Mucosa of stomach (tissue), 1 donor: Measurements from ENCODE around the gene IMMP2L.
"Not testable (repeated sequence)": the region's sequence is repeated elsewhere in the genome, so short reads cannot be mapped to it uniquely, and the experiment has no call there.

ENCODE experiments used
- H3K27me3 ChIP-seq: one replicate; pipeline ENCODE4 v1.7.0; 2013; ENCODE audit warnings: mild to moderate bottlenecking, low read length; ENCODE audit not compliant: control insufficient read depth, insufficient read depth
- H3K36me3 ChIP-seq: one replicate; pipeline ENCODE4 v1.7.0; 2013; ENCODE audit warnings: low read length; ENCODE audit not compliant: control insufficient read depth, insufficient read depth
- H3K4me1 ChIP-seq: one replicate; pipeline ENCODE4 v1.7.0; 2013; ENCODE audit warnings: mild to moderate bottlenecking, low read length; ENCODE audit not compliant: control insufficient read depth, insufficient read depth
- H3K4me3 ChIP-seq: one replicate; pipeline ENCODE4 v1.7.0; 2013; ENCODE audit warnings: low read length
- H3K9ac ChIP-seq: one replicate; pipeline ENCODE4 v1.7.0; 2013; ENCODE audit warnings: mild to moderate bottlenecking, low read length, moderate library complexity
- H3K9me3 ChIP-seq: one replicate; pipeline ENCODE4 v1.7.0; 2013; ENCODE audit warnings: mild to moderate bottlenecking, low read length, moderate library complexity; ENCODE audit not compliant: control insufficient read depth
- donor health status: Pancreatic carcinoma.

Gene IMMP2L

DNA sequence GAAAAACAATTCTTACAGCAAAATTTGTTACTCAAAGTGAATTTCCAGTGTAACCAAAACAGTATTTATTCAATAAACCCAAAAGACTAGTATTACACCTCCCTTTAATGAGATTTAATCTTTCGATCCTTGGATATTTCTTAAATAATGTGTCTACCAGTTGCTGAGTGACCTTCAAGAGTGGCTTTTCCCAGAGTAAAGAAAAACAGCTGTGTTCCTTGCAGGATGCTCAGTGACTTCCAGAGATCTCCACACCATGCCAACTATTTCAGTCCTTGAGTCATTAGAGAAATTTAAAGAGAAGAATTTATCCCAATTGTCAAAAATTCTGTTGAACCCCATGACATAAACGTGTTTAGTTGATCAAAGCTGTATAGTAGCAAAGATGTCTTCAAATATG lies 44.0 kb downstream of the IMMP2L start:
- Histone ChIP-seq H3K36me3 (no peaks in the 10 kb centered on the region), H3K4me3 (no peak overlapping the region), H3K4me1 (no peaks in the 10 kb centered on the region), H3K27me3 (no peaks in the 10 kb centered on the region), H3K9ac (no peak overlapping the region), H3K9me3 (no peaks in the 10 kb centered on the region)

- no peaks in the 10 kb centered on the region for H3K4me1 ChIP-seq
- no peaks in the 10 kb centered on the region for H3K36me3 ChIP-seq
- H3K27me3 ChIP-seq = no peaks in the 10 kb centered on the region
- no peak overlapping the region for H3K4me3 ChIP-seq
- no peak overlapping the region for H3K9ac ChIP-seq
- H3K9me3 ChIP-seq = no peaks in the 10 kb centered on the region
Observed at GRCh38 chr7:111517549-111517951, 44.7 kb downstream of the IMMP2L start.

- H3K9me3 ChIP-seq = no peaks in the 10 kb centered on the region
- no peak overlapping the region for H3K9ac ChIP-seq
- no peak overlapping the region for H3K4me3 ChIP-seq
- no peaks in the 10 kb centered on the region for H3K36me3 ChIP-seq
- no peaks in the 10 kb centered on the region for H3K27me3 ChIP-seq
- H3K4me1 ChIP-seq = no peaks in the 10 kb centered on the region
Observed at GRCh38 chr7:111516612-111517011, 45.7 kb downstream of the IMMP2L start.

DNA sequence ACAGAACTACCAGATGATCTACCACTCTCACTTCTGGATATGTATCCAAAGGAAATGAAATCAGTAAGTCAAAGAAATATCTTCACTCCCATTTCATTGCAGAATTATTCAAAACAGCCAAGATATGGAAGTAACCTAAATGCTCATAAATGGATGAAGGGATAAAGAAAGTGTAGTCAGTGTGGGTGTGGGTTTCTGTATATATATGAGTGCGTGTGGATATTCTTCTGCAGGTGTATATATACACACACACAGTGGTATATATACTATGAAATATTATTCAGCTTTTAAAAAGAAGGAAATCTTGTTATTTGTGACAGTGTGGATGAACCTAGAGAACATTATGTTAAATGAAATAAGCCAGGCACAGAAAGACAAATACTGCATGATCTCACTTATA lies 48.7 kb downstream of the IMMP2L start:
- Histone ChIP-seq H3K9ac (no peak overlapping the region), H3K36me3 (no peaks in the 10 kb centered on the region), H3K9me3 (no peaks in the 10 kb centered on the region), H3K4me1 (no peaks in the 10 kb centered on the region), H3K27me3 (no peaks in the 10 kb centered on the region), H3K4me3 (no peak overlapping the region)

- Histone ChIP-seq H3K9me3 (no peaks in the 10 kb centered on the region), H3K9ac (no peak overlapping the region), H3K36me3 (no peaks in the 10 kb centered on the region), H3K4me1 (no peaks in the 10 kb centered on the region), H3K4me3 (no peak overlapping the region), H3K27me3 (no peaks in the 10 kb centered on the region)
Observed at GRCh38 chr7:111511845-111512244, 50.4 kb downstream of the IMMP2L start.

- Histone ChIP-seq H3K9me3 (no peaks in the 10 kb centered on the region), H3K9ac (no peak overlapping the region), H3K36me3 (no peaks in the 10 kb centered on the region), H3K4me1 (no peaks in the 10 kb centered on the region), H3K4me3 (no peak overlapping the region), H3K27me3 (no peaks in the 10 kb centered on the region)
Observed at GRCh38 chr7:111510584-111511378, 51.5 kb downstream of the IMMP2L start.

DNA sequence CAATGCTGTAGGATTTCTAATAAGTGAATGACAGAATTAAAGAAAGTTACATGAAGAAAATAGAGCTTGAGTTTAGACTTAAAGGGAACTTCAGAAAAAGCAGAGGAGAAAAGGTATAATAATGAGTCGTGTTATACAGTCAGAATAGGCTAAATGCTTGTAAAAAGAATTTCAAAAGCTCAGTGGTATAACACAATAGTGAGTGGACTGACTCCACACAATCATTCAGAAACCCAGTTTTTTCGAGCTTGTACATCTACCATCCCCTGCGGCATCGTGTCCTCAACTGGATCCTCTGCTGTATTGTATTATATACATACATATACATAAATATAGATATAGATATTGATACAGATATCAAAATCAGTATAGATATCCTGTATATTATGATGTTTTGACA lies 52.2 kb downstream of the IMMP2L start:
- no peaks in the 10 kb centered on the region for H3K27me3 ChIP-seq
- no peaks in the 10 kb centered on the region for H3K9me3 ChIP-seq
- no peaks in the 10 kb centered on the region for H3K4me1 ChIP-seq
- no peak overlapping the region for H3K4me3 ChIP-seq
- no peaks in the 10 kb centered on the region for H3K36me3 ChIP-seq
- no peak overlapping the region for H3K9ac ChIP-seq

DNA sequence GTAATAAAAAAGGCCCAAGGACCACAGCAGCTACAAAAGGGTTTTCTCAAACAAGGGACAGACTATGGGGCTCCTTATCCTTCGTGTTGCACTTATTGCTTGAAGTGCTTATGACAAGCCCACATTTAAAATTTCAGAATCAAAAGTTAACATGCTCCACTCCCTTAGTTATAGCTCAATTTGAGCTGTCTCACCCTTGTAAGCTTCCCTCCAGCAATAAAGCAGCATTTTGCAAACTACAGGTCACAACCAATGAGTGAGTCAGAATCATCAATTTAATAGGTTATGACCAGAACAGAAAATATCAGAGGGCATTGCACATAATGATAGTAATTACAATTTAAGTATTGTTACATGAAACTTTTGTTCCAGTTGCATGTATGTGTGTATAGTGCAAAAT lies 53.0 kb downstream of the IMMP2L start:
- no peak overlapping the region for H3K4me3 ChIP-seq
- no peaks in the 10 kb centered on the region for H3K27me3 ChIP-seq
- no peaks in the 10 kb centered on the region for H3K36me3 ChIP-seq
- H3K4me1 ChIP-seq = no peaks in the 10 kb centered on the region
- no peak overlapping the region for H3K9ac ChIP-seq
- no peaks in the 10 kb centered on the region for H3K9me3 ChIP-seq

GRCh38 chr7:111508387-111508786 lies 53.9 kb downstream of the IMMP2L start:
- Histone ChIP-seq H3K4me1 (no peaks in the 10 kb centered on the region), H3K36me3 (no peaks in the 10 kb centered on the region), H3K9ac (no peak overlapping the region), H3K4me3 (no peak overlapping the region), H3K27me3 (no peaks in the 10 kb centered on the region), H3K9me3 (no peaks in the 10 kb centered on the region)

- not testable (repeated sequence) for H3K9ac ChIP-seq, H3K9me3 ChIP-seq, H3K4me1 ChIP-seq, H3K4me3 ChIP-seq, H3K36me3 ChIP-seq, H3K27me3 ChIP-seq
Observed at GRCh38 chr7:111505422-111505821, 56.9 kb downstream of the IMMP2L start.

GRCh38 chr7:111501799-111502198 lies 60.5 kb downstream of the IMMP2L start:
- not testable (repeated sequence) for H3K9me3 ChIP-seq, H3K4me3 ChIP-seq, H3K9ac ChIP-seq, H3K36me3 ChIP-seq, H3K4me1 ChIP-seq, H3K27me3 ChIP-seq

DNA sequence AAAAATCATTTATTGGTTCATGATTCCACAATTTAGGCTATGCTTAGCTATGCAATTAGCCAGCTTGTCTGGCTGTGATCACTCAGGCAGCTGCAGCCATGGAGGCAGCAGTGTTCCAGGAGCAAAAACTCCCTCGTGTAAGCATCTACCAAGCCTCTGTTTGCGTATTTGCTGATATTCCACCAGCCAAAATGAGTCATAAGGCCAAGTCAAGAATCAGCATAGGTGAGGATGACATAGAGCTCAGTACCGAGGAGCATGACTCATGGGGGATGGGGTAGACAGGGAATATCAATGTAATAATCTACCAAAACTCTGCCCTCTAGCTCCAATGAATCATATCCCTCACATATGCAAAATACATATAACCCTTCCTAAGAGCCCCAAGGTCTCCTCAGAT lies 63.3 kb downstream of the IMMP2L start:
- no peak overlapping the region for H3K9ac ChIP-seq
- no peak overlapping the region for H3K4me3 ChIP-seq
- no peaks in the 10 kb centered on the region for H3K36me3 ChIP-seq
- H3K9me3 ChIP-seq = no peaks in the 10 kb centered on the region
- peaks cover 5% of the 10 kb centered on the region for H3K4me1 ChIP-seq
- no peaks in the 10 kb centered on the region for H3K27me3 ChIP-seq
